Endothelial cell of umbilical vein (primary cell): ENCODE data around the gene SULT1A2. TPM values are rescaled to one million over a fixed set of nuclear protein-coding genes. Genes with fewer than 3 reads are reported as not detected.

ENCODE experiments used
- BruUV-seq: library from RNA; stranded (reverse); fragments of 400-500 nt; replicated peaks from 2 replicates; lab custom pipeline; 2021; lab: Mats Ljungman, UMichigan
- CTCF ChIA-PET: fragments of 300-600, 350-600 bp; sonication (Branson Sonifier 250); formaldehyde crosslinking; loops from one replicate; lab custom pipeline; 2021; ENCODE audit warnings: antibody characterized with exemption, inconsistent platforms; lab: Charles Lee
- POLR2A ChIA-PET: fragments of 300-600, 350-600 bp; sonication (Branson Sonifier 250); formaldehyde crosslinking; loops from one replicate; lab custom pipeline; 2021; ENCODE audit warnings: antibody characterized with exemption, inconsistent platforms; lab: Charles Lee
- DNase-seq: peaks from one replicate; pipeline ENCODE4 v3.0.0-alpha.2; 2011; ENCODE audit warnings: low read depth, low spot score
- FAIRE-seq: peaks from 2 replicates; lab custom pipeline; 2011; peaks lifted over from hg19 to GRCh38; lab: Jason Lieb, UNC
- H2AFZ ChIP-seq: 2 replicates; pipeline ENCODE4 v1.6.0; 2012; ENCODE audit warnings: low read depth, low read length, control low read depth, inconsistent platforms
- H3K27ac ChIP-seq: 2 replicates; pipeline ENCODE4 v1.5.1; 2011; ENCODE audit warnings: low read depth, mild to moderate bottlenecking, control low read depth, low read length, moderate library complexity; ENCODE audit not compliant: insufficient read depth
- H3K27me3 ChIP-seq, 2 experiments: 2 replicates each; pipeline versions ENCODE4 v1.6.0 to v1.6.1; 2011; ENCODE audit warnings: low read length in 2 of 2, mixed read lengths in 1 of 2; ENCODE audit not compliant: control insufficient read depth in 2 of 2, insufficient read depth in 2 of 2
- H3K36me3 ChIP-seq, 2 experiments: 2 replicates in 1 of 2; 3 replicates in 1 of 2; pipeline ENCODE4 v1.5.1; 2011; ENCODE audit warnings: low read length in 2 of 2, mild to moderate bottlenecking in 1 of 2, moderate library complexity in 1 of 2; ENCODE audit not compliant: control insufficient read depth in 2 of 2, insufficient read depth in 2 of 2; ENCODE audit errors: extremely low read depth in 1 of 2
- H3K4me1 ChIP-seq: 3 replicates; pipeline ENCODE4 v1.5.1; 2011; ENCODE audit warnings: mild to moderate bottlenecking, low read length; ENCODE audit not compliant: control insufficient read depth, insufficient read depth; ENCODE audit errors: extremely low read depth
- H3K4me2 ChIP-seq: 2 replicates; pipeline ENCODE4 v1.6.1; 2011; ENCODE audit warnings: low read length, control low read depth, mixed read lengths; ENCODE audit not compliant: insufficient read depth
- H3K4me3 ChIP-seq, 3 experiments: fragments of 200-600 bp in 1 of 3; sonication (generic), shearing (Covaris generic) in 1 of 3; replicated peaks in 1 of 3; 2 replicates each; pipeline ENCODE4 v1.5.1; 2011 to 2016; ENCODE audit warnings: control low read depth in 3 of 3, low read length in 3 of 3, mild to moderate bottlenecking in 2 of 3, inconsistent platforms in 1 of 3, low read depth in 1 of 3, moderate library complexity in 1 of 3; ENCODE audit not compliant: insufficient read depth in 1 of 3
- H3K79me2 ChIP-seq: 2 replicates; pipeline ENCODE4 v1.6.0; 2012; ENCODE audit warnings: low read length, inconsistent platforms; ENCODE audit not compliant: control insufficient read depth, insufficient read depth
- H3K9ac ChIP-seq: replicated peaks from 2 replicates; pipeline ENCODE3; 2011; ENCODE audit warnings: low read length, control low read depth; ENCODE audit not compliant: insufficient read depth; ENCODE audit errors: extremely low read depth
- H3K9me1 ChIP-seq: replicated peaks from 3 replicates; pipeline ENCODE4 v1.6.0; 2011; ENCODE audit warnings: mild to moderate bottlenecking, low read length; ENCODE audit not compliant: control insufficient read depth, insufficient read depth; ENCODE audit errors: extremely low read depth
- H3K9me3 ChIP-seq: replicated peaks from 2 replicates; pipeline ENCODE4 v1.5.1; 2012; ENCODE audit warnings: low read length, inconsistent platforms; ENCODE audit not compliant: control insufficient read depth, insufficient read depth
- H4K20me1 ChIP-seq: replicated peaks from 2 replicates; pipeline ENCODE3; 2011; ENCODE audit warnings: mild to moderate bottlenecking, low read length; ENCODE audit not compliant: control insufficient read depth, insufficient read depth; ENCODE audit errors: extremely low read depth
- JUN ChIP-seq: IDR thresholded peaks from 2 replicates; pipeline ENCODE4 v1.6.1; 2011; ENCODE audit warnings: borderline replicate concordance, low read depth; ENCODE audit not compliant: insufficient read length, insufficient read depth
- POLR2A ChIP-seq: IDR thresholded peaks from 2 replicates; pipeline ENCODE4 v1.6.1; 2012; ENCODE audit warnings: low read depth, mild to moderate bottlenecking, control low read depth, low read length
- POLR2AphosphoS5 ChIP-seq: IDR thresholded peaks from 2 replicates; pipeline ENCODE4 v1.6.1; 2012; ENCODE audit warnings: low read depth, mild to moderate bottlenecking, control low read depth, low read length, moderate library complexity; ENCODE audit not compliant: insufficient read depth
- dilution Hi-C: fragments of 300-500 bp; cut with MboI; formaldehyde crosslinking; loops from one replicate; pipeline ENCODE4 v1.15.0; 2019; ENCODE audit warnings: low sequenced_read_pairs; ENCODE audit not compliant: extremely low pct_ligation_motif_present
- intact Hi-C: fragments of 100-400 bp; cut with micrococcal nuclease; formaldehyde crosslinking; loops from one replicate; pipeline ENCODE4 v1.10.0; 2022
- polyA plus RNA-seq, 4 experiments: library from polyadenylated mRNA; depleted of rRNA in 3 of 4; stranded (reverse) in 3 of 4; unstranded in 1 of 4; fragments of >200 nt; gene quantifications; 2 replicates each; pipeline versions ENCODE4 v1.2.1 to v1.2.3, GENCODE V29; 2011 to 2012; ENCODE audit warnings: missing spikeins in 1 of 4
- total RNA-seq: library from RNA; stranded (reverse); gene quantifications from 2 replicates; pipeline ENCODE4 v1.2.3, GENCODE V29; 2021
- TF ChIP-seq, protein P1 (sequence below), 2 donors: IDR thresholded peaks; 1 replicate in 1 of 2; 2 replicates in 1 of 2; pipeline ENCODE4 v1.5.1; 2011; ENCODE audit warnings: low read length in 2 of 2, mild to moderate bottlenecking in 2 of 2, moderate library complexity in 2 of 2, control low read depth in 1 of 2, inconsistent platforms in 1 of 2, low read depth in 1 of 2; ENCODE audit not compliant: insufficient read depth in 1 of 2; ENCODE audit errors: extremely low read depth in 1 of 2

Gene SULT1A2
- total and polyA plus RNA-seq, 2 donors (not counting 3 experiments of a cell fraction or from before 2014, with no cell fraction given): not detected

DNA sequence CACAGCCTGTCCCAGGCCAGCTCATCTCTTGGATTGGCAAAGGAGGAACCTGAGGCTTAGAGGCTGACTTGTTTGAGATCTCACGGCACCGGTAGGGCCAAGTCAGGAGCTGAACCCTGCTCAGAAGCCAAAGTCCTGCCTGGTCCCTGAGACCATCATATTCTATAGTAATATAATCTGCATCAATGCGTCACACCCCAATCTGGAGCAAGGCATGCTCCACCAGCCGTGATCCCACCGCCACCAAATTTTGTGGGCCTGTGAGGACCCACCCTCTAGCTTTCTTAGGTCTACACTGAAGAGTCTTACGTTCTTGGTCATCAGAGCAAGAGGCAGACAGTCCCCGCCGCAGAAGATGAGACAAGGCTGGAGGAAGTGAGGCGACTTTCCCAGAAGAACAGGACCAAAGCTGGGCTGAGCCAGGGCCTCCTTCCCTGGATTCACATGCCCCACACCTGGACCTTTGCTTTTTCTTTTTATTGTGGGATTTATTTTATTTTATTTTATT, 10.3 kb upstream of the SULT1A2 start:
- dilution Hi-C loops: no loop called here

More for the DNA sequence above, 10.3 kb upstream of the SULT1A2 start:
- DNase-seq (no peak), FAIRE-seq (no peak)
- Histone ChIP-seq H3K4me2 (no peak overlapping the region), H3K79me2 (no peaks in the 10 kb centered on the region), H3K9me3 (no peaks in the 10 kb centered on the region), H3K9me1 (no peaks in the 10 kb centered on the region), H3K27me3 (no peaks in the 10 kb centered on the region), H4K20me1 (no peaks in the 10 kb centered on the region), H3K9ac (no peak overlapping the region), H2AFZ (no peak overlapping the region), H3K4me3 (no peak overlapping the region), H3K27ac (no peak overlapping the region), H3K36me3 (no peaks in the 10 kb centered on the region), H3K4me1 (no peaks in the 10 kb centered on the region)
- ChIA-PET CTCF (no interaction called here), POLR2A (no interaction called here)
- BruUV-seq: no TSS peak
- intact Hi-C loops: no loop called here
- TF ChIP-seq, protein P1, sequence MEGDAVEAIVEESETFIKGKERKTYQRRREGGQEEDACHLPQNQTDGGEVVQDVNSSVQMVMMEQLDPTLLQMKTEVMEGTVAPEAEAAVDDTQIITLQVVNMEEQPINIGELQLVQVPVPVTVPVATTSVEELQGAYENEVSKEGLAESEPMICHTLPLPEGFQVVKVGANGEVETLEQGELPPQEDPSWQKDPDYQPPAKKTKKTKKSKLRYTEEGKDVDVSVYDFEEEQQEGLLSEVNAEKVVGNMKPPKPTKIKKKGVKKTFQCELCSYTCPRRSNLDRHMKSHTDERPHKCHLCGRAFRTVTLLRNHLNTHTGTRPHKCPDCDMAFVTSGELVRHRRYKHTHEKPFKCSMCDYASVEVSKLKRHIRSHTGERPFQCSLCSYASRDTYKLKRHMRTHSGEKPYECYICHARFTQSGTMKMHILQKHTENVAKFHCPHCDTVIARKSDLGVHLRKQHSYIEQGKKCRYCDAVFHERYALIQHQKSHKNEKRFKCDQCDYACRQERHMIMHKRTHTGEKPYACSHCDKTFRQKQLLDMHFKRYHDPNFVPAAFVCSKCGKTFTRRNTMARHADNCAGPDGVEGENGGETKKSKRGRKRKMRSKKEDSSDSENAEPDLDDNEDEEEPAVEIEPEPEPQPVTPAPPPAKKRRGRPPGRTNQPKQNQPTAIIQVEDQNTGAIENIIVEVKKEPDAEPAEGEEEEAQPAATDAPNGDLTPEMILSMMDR (IDR thresholded peaks at IDR 0.05; ENCODE audit: extremely low read depth in 1 of 2, insufficient read depth in 1 of 2, low read depth in 1 of 2, low read length in 2 of 2): no peak
- TF ChIP-seq JUN: no peak
- TF ChIP-seq POLR2AphosphoS5: no peak
- TF ChIP-seq POLR2A: no peak
